Activated naive CD4-positive, alpha-beta T cell treated with Interleukin-2 at 50 U/mL for 16 hours (primary cell): ENCODE measurements around the gene FEN1.

ENCODE experiments used
- DNase-seq: peaks from one replicate; pipeline ENCODE4 v3.0.0-alpha.2; 2020

FEN1 gene

DNA sequence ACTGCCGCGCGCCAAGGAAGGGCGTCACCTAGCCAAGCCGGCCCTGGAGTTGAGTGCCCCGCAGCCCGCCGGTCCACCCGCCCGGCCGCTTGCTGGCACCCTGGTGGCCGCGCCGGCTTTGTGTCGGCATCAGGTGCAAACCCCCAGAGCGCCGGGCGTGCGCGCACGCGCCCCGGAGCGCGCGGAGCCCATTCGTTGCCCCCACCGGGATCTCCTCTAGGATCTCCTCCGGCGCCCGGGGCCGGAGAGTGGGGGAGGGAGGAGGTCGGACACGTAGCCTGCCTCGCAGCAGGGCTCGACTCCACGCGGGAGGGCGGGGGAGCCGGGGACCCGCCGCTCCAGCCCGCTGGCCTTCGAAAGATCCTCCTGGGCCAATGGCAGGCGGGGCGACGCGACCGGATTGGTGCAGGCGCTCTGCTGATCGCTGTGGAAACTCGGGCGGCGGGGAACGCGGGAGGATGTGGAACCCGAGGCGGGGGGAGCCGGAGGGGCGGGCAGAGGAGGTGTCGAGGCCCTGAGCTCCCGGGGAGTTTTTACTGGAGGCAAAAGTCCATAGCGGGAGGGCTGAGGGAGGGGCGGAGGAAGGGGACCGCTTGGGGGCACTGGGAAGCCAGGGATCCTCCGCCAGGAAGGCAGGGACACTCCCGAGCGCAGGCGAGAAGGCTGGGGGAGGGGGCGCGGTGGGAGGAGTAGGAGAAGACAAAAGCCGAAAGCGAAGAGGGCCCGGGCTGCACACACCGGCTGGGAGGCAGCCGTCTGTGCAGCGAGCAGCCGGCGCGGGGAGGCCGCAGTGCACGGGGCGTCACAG, 35.1 kb downstream of the FEN1 start, which contains the start of gene FADS2:
TSS of gene FADS2 (plus strand) at position 730 of the 808 bp plus-strand sequence. CDS start 91 bp downstream, outside the sequence.
- DNase-seq, result peak; percentile 58

DNA sequence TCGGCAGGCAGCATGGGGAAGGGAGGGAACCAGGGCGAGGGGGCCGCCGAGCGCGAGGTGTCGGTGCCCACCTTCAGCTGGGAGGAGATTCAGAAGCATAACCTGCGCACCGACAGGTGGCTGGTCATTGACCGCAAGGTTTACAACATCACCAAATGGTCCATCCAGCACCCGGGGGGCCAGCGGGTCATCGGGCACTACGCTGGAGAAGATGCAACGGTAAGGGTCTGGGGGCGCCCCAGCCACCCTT, 35.6 kb downstream of the FEN1 start:
- DNase-seq, result no peak

DNA sequence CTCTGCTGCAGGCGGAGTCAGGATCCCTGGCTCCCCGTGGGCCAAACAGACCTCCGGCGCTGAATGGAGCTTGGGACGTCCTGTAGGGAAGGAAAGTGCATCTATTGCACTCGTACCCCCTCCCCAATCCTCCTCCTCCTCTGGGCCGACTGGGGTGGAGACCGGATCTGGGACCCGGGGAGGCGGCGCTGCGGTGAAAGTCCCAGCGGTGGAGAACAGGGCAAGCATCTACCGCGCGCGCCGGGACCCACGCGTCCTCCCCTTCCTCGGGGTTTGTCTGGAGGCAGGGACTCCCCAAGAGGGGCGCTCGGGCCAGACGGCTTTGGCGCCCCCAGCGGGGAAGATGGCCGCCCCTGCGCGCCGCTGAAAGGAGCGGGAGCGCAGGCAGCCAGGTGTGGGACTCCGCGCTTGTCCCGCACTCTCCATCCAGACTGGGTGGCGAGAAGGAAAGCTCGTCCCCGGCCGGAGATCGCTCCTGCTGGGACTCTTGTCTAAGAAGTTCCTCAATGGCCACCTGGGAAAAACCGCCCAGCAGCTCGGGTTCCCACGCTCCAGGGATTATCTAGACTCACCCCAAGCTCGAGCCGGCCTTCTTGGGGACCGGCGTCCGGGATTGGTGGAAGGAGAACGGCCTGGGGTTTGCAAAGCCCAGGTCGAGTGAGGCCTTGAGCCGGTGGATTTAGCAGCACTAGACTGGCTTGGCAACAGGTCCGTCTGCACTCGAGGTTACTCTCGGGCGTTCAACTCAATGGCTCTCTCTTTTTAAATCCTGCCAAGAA, 36.1 kb downstream of the FEN1 start:
- peak; percentile 28 for DNase-seq

DNA sequence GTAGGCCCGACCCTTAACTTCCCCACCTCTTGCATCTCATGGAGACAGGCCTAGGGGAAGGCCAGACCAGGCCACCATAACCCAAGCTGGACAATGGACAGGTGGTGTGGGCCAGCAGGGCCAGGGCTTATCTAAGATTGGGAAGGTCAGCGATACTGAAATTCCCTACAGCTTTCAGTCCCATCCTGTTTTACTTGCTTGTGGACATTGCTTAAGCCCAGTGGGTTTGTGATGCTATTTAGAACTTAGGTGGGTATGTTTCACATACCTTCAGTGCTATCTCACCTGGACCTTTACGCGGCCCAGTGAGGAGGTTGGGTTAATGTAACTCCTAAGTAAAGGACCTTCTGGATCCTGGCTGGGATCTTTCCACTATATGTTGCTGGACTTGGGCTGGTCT, 37.1 kb downstream of the FEN1 start:
- no peak for DNase-seq

DNA sequence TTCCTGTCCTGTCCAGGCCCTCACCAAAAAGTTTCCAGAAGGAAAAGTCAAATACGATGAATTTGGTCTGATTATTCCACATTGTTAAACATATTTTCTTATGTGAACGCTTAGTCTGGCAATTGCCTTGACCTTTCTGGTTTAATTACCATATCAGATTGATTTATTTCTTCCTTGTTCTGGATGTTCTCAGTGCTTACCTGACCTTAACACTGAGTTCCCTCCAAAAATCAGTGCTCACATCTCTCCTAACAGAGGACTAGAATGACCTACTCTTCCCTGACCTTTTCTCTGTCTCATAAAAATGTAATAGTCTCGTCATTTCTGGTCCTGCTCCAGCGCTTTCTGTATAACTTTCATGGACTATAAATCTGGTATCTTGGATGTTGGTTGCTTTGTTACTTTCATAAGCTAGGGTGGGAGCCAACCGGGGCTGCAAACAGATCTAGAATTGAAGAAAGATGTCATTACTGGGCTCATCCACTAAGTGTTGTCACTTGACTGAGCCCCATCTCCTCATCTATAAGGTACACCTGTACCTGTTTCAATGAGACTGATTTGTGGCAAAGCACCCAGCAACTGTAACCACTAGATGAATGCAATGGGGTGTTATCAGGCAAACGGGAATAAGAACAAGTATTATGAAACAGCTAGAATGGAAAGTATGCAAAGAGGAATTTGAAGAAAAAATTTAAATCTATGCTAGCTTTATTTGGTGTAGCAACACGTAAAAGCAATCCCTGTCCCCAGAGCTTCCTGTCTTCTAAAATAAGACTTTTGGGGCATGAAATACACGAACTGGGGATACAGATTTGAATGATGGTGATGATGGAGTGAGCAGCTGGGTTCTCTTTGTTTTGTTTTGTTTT, 37.8 kb downstream of the FEN1 start:
- no peak for DNase-seq

DNA sequence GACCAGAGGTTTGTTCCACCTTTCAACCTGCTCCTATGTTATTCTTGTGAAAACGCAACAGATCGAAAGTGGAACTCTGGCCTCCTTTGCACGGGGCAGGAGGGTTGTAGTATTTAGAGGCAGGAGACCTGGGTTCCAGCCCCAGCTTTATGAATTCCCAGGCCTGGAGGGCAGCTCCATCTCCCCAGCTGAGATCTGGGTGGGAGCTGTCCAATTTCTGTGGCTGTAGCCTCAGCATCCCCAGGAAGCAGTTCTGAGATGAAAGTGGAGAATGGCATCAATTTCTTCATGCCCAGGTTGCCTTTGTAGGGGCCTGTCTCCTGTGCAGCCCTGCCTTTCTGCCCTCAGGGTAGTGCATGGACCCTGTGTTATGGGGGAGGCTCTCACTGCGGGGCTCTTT, 39.5 kb downstream of the FEN1 start:
- DNase-seq, result no peak

DNA sequence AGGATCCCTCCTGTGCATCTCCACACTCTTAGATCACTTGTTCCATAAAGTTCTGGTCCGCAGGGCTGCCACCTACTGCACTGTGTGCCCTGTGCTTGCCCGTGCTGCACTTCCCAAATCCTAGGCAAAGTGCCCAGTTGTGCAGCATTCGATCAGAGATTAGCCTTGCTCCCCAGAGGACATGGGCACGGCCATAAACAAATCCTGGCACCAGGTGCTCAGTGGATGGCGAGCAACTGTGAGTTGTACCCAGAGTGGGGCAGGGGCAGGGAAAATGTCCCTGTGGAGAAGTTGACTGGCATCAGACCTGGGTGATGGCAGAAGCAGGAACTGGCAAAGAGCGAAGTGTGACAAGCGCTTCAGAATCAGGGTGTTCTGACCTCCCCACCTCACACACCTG, 40.0 kb downstream of the FEN1 start:
- no peak for DNase-seq

DNA sequence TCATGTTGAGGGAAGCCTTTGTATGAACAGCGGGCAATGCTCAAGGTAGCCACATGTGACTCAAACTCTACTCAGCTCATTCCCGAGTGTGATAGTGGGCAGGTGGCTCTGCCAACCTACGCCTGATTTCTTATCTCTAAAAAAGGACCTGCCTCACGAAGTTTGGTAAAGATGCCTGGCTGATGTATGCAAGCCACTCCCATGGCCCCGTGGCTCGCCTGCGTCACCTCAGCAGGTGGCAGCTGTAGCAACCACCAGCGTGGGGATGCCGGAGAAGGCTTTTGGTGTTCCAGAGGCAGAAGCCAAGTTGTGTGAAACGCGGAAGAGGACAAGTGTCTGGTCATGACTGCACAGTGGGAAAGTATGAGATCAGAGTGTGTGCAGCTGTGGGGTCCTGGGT, 40.8 kb downstream of the FEN1 start:
- no peak for DNase-seq

DNA sequence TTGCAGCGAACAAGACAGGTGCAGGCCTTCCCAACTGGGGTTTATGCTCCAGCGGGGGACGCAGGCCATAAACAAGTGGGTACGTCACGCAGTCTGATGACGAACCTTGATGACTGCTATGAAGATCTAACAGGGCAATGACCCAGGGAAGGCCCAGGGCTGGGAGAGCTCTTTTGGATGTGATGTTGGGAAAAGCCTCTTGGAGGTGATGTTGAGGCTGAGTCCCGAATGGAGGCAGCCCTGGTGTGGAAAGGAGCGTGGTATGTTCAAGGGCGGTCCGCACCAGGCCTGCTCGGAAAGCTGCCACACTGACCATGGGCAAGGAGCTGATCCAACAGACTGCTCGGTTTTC, 41.2 kb downstream of the FEN1 start:
- DNase-seq, result no peak

DNA sequence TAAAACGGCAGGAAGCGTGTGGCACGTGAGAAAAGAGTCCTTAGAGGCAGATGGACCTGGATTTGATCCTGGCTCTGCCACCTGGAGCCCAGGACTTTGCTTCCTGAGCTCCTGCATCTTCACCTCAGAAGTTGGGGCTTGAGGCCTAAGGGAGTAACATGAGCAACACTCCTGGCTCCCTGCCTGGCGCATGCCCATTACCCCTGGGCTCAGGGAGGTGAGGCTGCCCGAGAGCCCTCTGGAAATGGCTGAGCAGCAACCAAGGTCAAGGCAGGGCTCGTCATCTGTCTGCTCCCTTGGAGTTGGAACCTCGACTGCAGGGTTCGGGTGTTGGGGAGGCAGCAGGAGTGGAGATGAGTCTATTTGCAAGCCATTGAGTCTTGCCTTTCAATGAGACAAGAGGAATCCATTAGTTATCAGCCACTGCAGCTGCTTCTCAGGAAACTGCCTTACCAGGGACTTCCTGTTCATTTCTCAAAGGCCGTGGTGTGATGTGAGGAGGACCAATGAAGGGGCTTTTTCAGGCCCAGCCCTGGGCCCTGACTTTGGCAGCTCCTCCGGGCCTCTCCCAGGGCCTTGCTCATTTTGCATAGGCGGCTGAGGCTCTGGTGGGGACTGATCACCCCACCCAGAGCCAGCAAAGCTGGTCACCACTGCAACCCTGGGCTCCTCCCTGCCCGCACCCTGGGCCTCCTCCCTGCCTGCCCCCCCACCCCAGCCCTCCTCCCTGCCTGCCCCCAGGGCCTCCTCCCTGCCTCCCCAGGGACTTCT, 41.8 kb downstream of the FEN1 start:
- DNase-seq, result peak; percentile 6

DNA sequence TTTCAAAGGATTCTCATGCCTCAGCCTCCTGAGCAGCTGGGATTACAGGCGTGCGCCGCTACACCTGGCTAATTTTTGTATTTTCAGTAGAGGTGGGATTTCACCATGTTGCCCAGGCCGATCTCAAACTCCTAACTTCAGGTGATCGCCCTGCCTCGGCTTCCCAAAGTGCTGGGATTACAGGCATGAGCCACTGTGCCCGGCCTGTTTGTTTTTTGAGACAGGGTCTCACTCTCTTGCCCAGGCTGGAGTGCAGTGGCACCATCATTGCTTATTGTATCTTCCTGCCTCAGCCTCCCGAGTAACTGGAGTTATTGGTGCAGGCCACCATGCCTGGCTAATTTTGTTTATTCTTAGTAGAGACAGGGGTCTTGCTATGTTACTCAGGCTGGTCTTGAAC, 43.5 kb downstream of the FEN1 start:
- no peak for DNase-seq

DNA sequence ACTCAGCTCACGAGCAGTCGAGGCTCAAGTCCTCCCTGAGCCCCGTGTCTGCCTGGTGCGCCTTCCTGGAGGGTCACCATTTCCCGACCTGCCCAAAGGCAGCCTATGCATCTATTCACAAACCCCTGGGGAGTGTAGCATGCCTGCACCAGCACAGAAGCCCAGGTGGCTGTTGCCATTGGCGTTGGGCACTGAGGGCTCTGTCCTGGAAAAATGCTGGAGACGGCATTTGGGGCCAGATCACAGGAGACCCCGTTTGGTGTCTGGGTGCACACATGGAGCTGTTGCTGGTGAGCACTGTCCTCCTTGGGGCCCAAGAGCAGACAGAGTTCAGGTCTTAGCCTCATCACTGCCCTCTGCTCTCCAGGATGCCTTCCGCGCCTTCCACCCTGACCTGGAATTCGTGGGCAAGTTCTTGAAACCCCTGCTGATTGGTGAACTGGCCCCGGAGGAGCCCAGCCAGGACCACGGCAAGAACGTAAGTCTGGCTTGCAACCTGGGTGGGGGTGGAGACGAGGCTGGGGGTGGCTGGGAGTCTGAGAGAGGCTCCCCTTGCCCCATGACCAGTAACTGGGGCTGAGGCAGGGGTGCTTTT, 44.8 kb downstream of the FEN1 start:
- no peak for DNase-seq

DNA sequence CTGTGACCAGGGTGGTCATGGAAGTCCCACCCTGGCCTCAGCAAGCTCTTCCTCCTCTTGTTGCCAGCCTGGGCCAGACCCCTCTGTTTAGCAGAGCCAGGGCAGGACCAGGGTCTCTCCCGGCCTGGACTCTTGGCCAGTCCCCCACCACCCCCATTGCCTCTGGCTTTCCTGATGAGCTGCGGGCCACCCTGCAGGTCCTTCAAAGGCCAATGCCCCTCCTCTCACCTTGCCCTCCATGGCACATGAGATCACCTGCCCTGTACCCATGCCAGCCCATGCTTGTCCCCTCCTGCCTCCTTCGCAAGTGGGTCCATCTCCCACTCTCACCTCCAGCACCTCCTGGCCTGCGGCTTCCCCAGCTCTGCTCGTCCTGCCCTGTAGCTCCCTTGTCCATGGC, 45.8 kb downstream of the FEN1 start:
- DNase-seq, result no peak

DNA sequence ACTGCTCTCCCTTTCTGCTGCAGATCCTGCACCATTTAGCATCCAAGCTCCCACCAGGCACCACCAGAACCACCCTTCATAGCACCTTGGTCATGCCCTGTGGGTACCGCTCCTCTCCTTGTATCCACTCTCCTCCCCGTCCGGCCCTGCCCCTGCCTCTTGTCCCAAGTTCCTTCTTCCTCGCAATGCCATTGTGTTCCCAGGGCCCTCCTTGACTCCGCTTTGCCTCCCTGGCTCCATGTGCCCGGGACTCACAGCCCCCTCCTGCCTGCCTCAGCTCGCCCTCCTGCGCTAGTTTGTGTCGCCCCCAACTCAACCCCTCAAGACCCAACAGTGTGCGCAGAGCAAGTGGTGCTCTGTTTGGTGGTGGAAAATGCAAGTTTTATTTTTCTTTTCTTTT, 46.2 kb downstream of the FEN1 start:
- no peak for DNase-seq

DNA sequence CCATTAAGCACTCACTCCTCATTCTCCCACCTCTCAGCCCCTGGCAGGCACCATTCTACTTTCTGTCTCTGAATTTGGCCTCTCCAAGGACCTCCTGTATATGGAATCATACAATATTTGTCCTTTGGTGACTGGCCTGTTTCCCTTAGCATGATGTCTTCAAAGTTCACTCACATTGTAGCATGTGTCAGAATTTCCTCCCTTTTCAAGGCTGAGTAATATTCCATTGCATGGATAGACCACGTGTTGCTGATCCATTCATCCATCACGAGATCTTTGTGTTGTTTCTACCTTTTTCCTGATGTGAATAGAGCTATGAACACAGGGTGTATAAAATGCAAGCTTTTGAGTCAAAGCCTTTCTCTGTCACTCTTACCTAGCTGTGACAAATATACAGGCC, 47.0 kb downstream of the FEN1 start:
- DNase-seq, result no peak

DNA sequence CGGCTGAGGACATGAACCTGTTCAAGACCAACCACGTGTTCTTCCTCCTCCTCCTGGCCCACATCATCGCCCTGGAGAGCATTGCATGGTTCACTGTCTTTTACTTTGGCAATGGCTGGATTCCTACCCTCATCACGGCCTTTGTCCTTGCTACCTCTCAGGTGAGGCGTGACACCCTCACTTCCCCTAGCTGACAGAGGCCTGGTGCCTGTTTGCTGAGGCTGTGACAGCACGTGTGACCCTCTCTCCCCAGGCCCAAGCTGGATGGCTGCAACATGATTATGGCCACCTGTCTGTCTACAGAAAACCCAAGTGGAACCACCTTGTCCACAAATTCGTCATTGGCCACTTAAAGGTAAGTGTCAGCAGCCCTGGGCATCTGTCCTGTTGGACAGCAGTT, 47.7 kb downstream of the FEN1 start:
- no peak for DNase-seq

DNA sequence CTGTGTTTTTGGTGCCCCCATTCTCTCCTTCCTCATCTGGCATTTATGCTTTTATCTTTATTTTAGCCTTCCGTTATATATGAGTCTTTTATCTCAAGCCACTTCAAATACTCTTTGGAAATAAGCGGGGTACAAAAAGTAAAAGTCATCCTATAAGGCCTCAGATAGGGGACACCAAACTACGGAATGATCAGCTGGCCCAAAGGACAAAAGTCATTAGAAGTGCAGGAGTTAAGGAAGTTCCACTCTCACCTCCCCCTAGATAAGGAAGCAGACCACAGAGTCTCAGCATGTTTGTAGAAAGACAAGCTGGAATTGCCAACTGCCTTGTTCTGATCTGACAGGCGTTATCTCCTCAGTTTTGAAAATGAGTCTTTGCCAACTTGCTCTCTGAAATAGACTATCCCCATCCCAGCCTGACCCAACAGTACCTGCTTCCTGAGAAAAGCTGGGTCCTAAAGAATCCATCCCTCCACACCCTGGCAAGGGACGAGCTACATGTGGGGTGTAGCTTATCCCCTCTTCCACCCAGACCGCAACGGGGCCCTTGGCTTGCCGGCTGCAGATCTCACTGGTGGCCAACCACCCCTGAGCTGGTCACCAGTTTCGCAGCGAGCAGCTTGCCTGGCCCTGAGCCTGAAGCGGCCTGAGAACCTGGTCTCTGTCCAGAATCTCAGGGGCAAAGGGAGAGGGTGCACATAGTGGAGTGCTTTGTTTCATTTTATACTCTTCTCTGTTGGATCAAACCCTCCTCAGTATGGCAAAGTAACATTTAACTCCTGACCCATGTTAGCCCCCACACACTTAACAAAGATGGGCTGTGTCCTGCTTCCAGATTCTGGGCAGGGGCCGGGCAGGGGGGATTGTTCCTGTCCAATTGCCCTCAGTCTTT, 49.2 kb downstream of the FEN1 start:
- DNase-seq, result no peak

DNA sequence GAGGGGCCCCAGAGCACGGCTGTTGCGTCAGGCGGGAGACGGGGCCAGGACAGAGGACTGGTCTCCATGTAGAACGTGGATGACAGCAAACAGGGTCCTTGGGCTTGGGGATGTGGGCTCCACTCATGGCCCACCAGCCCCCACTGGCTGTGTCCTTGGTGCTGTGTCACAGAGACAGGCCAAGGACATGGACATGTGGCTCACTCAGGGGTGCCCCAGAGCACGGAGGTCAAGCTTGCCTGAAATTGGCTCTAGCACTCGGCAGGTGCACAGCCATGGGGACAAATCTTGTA, 49.8 kb downstream of the FEN1 start:
- no peak for DNase-seq

DNA sequence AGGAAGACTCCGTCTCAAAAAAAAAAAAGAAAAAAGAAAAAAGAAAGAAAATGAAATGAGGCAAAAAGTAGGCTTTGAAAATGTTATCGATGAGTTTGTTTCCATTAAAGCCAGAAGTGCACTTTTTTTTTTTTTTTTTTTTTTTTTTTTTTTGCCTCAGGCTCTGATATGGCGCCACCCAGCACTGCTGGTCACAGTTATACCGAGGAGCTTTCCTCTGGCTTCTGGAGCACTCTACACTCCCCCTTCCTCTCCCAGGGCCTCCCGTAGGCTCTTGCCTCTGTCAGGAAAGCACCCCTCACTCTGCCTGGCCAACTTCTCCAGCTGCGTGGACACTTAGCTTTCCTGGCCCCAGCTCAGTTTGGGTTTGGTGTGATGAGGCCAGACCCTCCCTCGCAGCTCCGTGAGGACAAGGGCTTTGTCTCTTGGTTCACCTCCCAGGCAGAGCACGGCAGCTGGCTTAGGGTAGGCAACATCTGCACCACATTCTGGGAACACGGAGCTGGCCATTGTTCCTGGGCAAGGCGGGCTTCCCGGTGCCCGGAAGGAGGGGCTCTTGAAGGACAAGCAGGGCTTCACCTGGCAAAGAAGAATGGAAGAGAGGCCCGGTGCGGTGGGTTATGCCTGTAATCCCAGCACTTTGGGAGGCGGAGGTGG, 52.3 kb downstream of the FEN1 start:
- DNase-seq, result no peak

DNA sequence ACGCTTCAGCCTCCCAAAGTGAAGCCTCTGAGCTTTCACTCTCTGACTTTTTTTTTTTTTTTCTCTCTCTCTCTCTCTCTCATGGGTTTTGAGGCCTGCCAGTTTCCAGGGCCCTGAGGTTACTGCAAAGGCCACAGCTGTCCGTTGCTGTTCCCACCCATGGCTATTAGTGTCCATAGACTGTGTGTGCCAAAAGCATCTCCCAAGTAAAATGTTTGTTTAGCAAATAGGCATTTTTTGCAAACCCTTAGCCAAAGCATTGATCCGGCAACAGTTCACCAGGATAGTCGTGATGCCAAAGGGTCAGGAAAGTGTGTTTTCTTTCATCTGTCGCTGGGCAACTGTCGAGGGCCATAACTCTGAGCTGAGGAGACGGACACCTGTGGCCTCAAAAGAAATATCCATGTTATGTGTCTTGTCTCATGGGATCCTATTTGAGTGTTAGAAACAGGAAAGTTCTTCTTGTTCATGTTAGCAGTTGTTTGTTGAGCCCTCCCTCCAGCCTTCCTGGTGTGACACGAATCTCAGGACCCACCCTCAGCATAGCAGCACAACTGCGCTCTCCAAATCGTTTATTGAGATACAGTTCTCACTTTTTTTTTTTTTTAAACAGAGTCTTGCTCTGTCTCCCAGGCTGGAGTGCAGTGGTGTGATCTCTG, 53.8 kb downstream of the FEN1 start:
- DNase-seq, result no peak
